ENCODE data around the gene CCNE1.

CCNE1 gene

DNA sequence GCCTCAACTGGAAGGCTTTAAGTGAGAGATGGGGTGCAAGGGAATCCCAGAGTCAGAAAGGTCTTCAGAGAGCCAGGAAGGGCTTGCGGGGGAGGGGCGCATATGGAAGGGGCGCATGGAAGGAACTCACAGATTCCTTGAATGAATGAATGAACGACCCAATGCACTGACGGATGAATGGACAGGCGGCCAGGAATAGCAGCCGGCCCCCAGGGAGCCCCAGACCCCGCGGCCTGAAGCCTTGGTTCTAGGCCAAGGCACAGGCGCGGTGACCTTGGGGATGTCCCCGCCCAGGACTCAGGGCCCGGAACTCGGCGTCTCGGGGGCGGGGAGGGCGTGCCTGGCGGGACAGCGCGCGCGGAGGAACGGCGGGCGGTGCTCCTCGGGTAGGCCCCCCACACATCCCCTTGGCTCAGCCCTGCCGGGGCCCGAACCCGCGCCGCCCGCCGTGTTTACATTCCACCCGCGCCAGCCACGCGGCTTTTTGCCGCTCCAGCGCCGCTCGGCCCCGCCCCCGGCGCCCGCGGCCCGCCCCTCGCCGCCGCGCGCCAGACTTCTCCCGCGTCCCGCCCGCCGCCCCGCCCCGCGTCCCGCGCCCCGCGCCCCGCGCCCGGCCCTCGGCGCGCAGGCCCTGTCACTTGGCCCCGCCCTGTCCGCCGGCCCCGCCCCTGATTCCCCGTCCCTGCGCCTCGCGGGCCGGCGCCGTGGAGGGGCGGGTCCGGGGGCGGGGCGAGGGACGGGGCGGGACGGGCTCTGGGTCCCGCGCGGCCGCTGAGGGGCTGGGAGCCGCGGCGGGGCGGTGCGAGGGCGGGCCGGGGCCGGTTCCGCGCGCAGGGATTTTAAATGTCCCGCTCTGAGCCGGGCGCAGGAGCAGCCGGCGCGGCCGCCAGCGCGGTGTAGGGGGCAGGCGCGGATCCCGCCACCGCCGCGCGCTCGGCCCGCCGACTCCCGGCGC is at the start of gene CCNE1:
Gene CCNE1, plus strand, starts transcription at position 867 of the 955 bp plus-strand sequence. CDS start 565 bp downstream, outside the sequence.
- no peaks in the 10 kb centered on the region for H3K9me3 ChIP-seq (ENCODE audit: low read length)
- peaks cover 4% of the 10 kb centered on the region for H3K4me1 ChIP-seq (ENCODE audit: insufficient read depth, low read length)
- peak within 1 kb of the TSS; percentile 16 to 58 for H3K4me3 ChIP-seq (ENCODE audit: low read depth in 1 of 2, low read length in 2 of 2)
- H3K36me3 ChIP-seq (ENCODE audit: insufficient read depth, low read length), result no peaks in the 10 kb centered on the region
- no peak within 1 kb of the TSS for H3K27ac ChIP-seq (ENCODE audit: low read depth, low read length)
- no peaks in the 10 kb centered on the region for H3K27me3 ChIP-seq (ENCODE audit: control insufficient read depth in 1 of 2, insufficient read depth in 2 of 2, low read length in 2 of 2)
- no peak within 1 kb of the TSS for H3K9ac ChIP-seq (ENCODE audit: low read length)

DNA sequence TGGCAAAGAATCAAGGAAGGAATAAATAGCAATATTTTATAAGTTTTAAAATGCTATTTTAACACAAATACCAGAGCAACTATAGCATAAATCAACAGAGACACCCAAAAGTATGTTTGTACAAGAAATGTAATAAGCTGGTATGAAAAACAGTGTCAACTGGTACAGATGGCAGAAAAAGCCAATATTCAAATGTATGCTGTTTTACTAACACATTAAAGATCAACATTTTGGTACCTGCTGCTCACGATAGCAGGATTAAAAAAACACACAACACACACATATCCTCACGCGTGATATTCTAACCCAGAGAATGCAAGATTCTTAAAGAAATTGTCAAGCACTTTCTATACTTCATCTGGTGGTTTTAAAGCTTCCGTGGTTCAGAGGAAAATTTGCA is 48.6 kb upstream of the CCNE1 start:
- no peaks in the 10 kb centered on the region for H3K9me3 ChIP-seq (ENCODE audit: low read length)
- H3K4me1 ChIP-seq (ENCODE audit: insufficient read depth, low read length), result peaks cover 4% of the 10 kb centered on the region
- no peak overlapping the region for H3K27ac ChIP-seq (ENCODE audit: low read depth, low read length)
- no peak overlapping the region for H3K9ac ChIP-seq (ENCODE audit: low read length)
- H3K36me3 ChIP-seq (ENCODE audit: insufficient read depth, low read length), result no peaks in the 10 kb centered on the region
- H3K27me3 ChIP-seq (ENCODE audit: control insufficient read depth in 1 of 2, insufficient read depth in 2 of 2, low read length in 2 of 2), result no peaks in the 10 kb centered on the region
- no peak overlapping the region for H3K4me3 ChIP-seq (ENCODE audit: low read depth in 1 of 2, low read length in 2 of 2)

DNA sequence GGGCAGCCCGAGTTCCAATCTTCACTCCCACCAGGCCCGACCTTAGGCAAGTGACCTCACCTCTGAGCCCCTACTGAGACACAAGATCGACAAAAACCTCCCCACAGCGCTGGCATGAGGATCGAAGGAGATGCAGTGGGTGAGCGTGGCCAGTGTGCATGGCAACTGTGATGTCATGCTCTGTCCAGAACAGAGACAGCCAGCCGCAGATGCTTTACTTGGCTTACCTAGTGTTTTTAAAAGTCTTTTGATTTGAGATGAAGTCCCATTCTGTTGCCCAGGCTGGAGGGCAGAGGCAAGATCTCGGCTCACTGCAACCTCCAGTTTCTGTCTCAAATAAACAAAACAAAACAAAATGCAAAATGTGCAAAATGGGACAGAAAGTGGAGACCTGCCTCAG is 47.4 kb upstream of the CCNE1 start:
- Histone ChIP-seq H3K27ac (ENCODE audit: low read depth, low read length) (no peak overlapping the region), H3K9me3 (ENCODE audit: low read length) (no peaks in the 10 kb centered on the region), H3K4me3 (ENCODE audit: low read depth in 1 of 2, low read length in 2 of 2) (no peak overlapping the region), H3K27me3 (ENCODE audit: control insufficient read depth in 1 of 2, insufficient read depth in 2 of 2, low read length in 2 of 2) (no peaks in the 10 kb centered on the region), H3K4me1 (ENCODE audit: insufficient read depth, low read length) (peaks cover 4% of the 10 kb centered on the region), H3K9ac (ENCODE audit: low read length) (no peak overlapping the region), H3K36me3 (ENCODE audit: insufficient read depth, low read length) (no peaks in the 10 kb centered on the region)

DNA sequence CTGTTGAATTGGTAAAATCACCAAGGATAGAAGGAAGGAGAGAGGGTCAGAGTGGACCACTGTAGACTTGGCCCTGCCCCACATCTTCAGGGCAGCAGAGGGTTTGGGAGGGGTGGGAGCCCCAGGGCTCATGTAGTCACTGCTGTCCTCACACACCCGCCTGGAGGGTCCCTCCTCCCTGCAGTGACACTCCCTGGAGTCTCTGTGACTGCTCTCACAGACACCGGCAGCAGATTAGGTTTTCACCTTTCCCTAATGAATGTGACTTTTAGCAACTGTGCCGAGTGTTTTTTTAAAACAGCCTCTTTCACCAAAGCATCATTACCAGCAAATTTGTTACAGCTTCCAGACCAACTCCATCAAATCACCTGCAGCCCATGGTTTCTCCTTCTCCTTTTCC is 45.7 kb upstream of the CCNE1 start:
- Histone ChIP-seq H3K36me3 (ENCODE audit: insufficient read depth, low read length) (no peaks in the 10 kb centered on the region), H3K9me3 (ENCODE audit: low read length) (no peaks in the 10 kb centered on the region), H3K4me1 (ENCODE audit: insufficient read depth, low read length) (no peaks in the 10 kb centered on the region), H3K27ac (ENCODE audit: low read depth, low read length) (no peak overlapping the region), H3K4me3 (ENCODE audit: low read depth in 1 of 2, low read length in 2 of 2) (no peak overlapping the region), H3K9ac (ENCODE audit: low read length) (no peak overlapping the region), H3K27me3 (ENCODE audit: control insufficient read depth in 1 of 2, insufficient read depth in 2 of 2, low read length in 2 of 2) (no peaks in the 10 kb centered on the region)

DNA sequence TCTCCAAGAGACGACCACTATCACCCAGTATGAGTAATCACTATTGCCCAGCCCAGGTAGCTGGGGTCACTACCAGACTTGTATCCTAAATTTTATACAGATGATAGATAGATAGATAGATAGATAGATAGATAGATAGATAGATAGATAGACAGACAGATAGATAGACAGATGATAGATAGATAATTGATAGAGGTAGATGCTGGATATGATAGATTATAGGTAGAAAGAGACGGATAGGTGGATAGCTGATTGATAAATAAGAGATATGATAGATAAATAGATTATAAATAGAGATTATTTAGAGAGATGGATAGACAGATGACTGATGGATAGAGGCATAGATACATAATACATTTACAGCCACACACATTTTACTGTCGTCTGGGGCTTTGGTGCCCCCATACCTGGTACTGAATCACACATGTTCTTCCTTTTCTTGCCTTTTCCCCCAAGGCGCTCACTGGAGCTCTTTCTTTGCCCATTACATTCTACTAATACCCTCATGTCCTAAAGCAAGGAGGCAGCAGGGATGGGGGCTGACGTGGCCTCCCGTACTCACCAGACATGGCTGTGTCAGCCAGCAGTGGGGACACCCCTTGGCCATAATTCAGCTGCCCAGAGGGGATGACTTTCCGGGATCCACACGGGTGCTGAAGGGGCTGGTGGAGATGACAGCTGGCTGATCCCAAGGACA is 44.6 kb upstream of the CCNE1 start:
- H3K4me1 ChIP-seq (ENCODE audit: insufficient read depth, low read length), result no peaks in the 10 kb centered on the region
- no peaks in the 10 kb centered on the region for H3K36me3 ChIP-seq (ENCODE audit: insufficient read depth, low read length)
- H3K9ac ChIP-seq (ENCODE audit: low read length), result no peak overlapping the region
- no peak overlapping the region for H3K4me3 ChIP-seq (ENCODE audit: low read depth in 1 of 2, low read length in 2 of 2)
- H3K27ac ChIP-seq (ENCODE audit: low read depth, low read length), result no peak overlapping the region
- H3K27me3 ChIP-seq (ENCODE audit: control insufficient read depth in 1 of 2, insufficient read depth in 2 of 2, low read length in 2 of 2), result no peaks in the 10 kb centered on the region
- H3K9me3 ChIP-seq (ENCODE audit: low read length), result no peaks in the 10 kb centered on the region

DNA sequence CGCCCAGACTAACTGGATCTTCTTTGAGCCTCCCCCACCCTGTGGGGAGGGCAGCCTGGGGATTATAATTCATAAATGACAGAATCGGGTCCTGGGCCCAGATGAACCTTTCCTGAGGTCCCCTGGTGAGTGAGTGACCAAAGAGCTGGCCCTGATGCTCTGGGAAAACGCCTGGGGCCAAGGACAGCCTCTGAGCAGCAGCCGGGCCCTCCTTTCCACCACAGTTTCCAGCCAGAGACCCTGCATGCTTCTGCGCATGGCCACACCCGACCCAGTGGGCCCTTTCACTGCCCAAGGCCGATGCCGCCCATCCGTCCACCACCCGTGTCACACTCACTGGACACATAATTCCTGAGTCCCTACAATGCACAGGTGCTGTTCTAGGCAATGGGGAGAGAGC is 43.6 kb upstream of the CCNE1 start:
- no peak overlapping the region for H3K9ac ChIP-seq (ENCODE audit: low read length)
- H3K27ac ChIP-seq (ENCODE audit: low read depth, low read length), result no peak overlapping the region
- H3K4me3 ChIP-seq (ENCODE audit: low read depth in 1 of 2, low read length in 2 of 2), result no peak overlapping the region
- H3K27me3 ChIP-seq (ENCODE audit: control insufficient read depth in 1 of 2, insufficient read depth in 2 of 2, low read length in 2 of 2), result no peaks in the 10 kb centered on the region
- no peaks in the 10 kb centered on the region for H3K4me1 ChIP-seq (ENCODE audit: insufficient read depth, low read length)
- no peaks in the 10 kb centered on the region for H3K36me3 ChIP-seq (ENCODE audit: insufficient read depth, low read length)
- no peaks in the 10 kb centered on the region for H3K9me3 ChIP-seq (ENCODE audit: low read length)

DNA sequence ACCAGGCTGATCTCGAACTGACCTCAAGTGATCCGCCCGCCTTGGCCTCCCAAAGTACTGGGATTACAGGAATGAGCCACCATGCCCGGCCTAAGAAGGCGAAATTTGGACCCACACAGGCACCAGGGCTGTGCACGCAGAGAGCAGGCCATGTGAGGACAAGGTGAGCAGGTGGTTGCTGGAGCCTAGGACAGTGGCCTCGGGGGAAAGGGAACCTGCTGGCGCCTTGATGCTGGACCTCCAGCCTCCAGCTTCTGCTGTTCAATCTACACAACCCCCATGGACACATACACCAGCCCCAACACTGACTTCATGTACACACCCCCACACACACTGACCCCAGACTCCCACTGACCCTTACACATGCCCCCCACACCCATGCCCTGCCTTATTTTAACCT is 41.8 kb upstream of the CCNE1 start:
- Histone ChIP-seq H3K9ac (ENCODE audit: low read length) (no peak overlapping the region), H3K27ac (ENCODE audit: low read depth, low read length) (no peak overlapping the region)

DNA sequence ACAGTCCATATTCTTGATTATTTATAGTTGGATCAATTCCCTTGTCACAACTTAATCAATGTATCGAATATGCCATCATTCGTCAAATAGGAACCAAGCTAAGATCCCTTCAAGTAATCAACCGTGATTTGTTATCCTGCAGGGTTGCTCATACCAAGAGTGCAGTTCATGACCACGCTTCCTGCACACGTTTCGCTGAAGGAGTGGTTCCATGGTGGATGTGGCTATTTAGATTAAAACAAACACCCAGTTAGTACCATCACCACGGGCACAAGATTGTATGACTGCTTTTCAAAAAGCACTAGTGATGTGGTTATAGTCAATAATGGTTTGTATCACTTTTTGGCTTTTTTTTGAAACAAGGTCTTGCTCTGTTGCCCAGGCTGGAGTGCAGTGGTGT is 41.1 kb upstream of the CCNE1 start:
- H3K27ac ChIP-seq (ENCODE audit: low read depth, low read length), result no peak overlapping the region
- H3K9ac ChIP-seq (ENCODE audit: low read length), result no peak overlapping the region
- no peaks in the 10 kb centered on the region for H3K27me3 ChIP-seq (ENCODE audit: control insufficient read depth in 1 of 2, insufficient read depth in 2 of 2, low read length in 2 of 2)
- no peak overlapping the region for H3K4me3 ChIP-seq (ENCODE audit: low read depth in 1 of 2, low read length in 2 of 2)
- H3K9me3 ChIP-seq (ENCODE audit: low read length), result no peaks in the 10 kb centered on the region
- no peaks in the 10 kb centered on the region for H3K4me1 ChIP-seq (ENCODE audit: insufficient read depth, low read length)
- H3K36me3 ChIP-seq (ENCODE audit: insufficient read depth, low read length), result no peaks in the 10 kb centered on the region

More for the DNA sequence above, 41.8 kb upstream of the CCNE1 start:
- Histone ChIP-seq H3K36me3 (ENCODE audit: insufficient read depth, low read length) (no peaks in the 10 kb centered on the region), H3K9me3 (ENCODE audit: low read length) (no peaks in the 10 kb centered on the region), H3K4me3 (ENCODE audit: low read depth in 1 of 2, low read length in 2 of 2) (no peak overlapping the region), H3K4me1 (ENCODE audit: insufficient read depth, low read length) (no peaks in the 10 kb centered on the region), H3K27me3 (ENCODE audit: control insufficient read depth in 1 of 2, insufficient read depth in 2 of 2, low read length in 2 of 2) (no peaks in the 10 kb centered on the region)

DNA sequence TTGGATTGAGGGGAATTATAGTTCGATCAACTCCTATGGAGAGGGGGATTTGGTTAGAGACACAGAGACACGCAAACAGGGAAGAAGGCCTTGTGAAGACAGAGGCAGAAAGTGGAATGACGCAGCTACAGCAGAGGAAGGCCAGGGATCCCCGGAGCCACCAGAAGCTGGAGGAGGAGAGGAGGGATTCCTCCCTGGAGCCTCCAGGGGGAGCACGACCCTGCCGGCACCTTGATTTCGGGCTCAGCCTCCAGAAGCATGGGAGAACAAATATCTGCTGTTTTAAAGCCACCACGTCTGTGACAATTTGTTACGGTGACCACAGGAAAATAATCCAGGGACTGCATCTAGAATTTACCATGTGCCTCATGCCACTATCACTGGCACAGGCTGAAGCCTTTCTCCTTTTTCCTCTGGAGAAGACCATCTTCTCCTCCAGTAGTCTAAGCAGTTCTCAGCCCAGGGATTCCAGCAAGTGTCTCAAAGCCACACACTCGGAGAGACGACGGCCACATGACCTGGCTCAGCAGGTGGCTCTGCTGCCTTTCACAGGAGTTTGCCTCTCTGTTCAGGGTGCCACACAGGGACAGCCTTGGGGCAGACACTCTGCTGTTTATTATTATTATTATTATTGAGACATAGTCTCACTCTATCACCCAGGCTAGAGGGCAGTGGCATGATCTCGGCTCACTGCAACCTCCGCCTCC is 39.9 kb upstream of the CCNE1 start:
- Histone ChIP-seq H3K9ac (ENCODE audit: low read length) (no peak overlapping the region), H3K9me3 (ENCODE audit: low read length) (no peaks in the 10 kb centered on the region), H3K4me3 (ENCODE audit: low read depth in 1 of 2, low read length in 2 of 2) (no peak overlapping the region)

DNA sequence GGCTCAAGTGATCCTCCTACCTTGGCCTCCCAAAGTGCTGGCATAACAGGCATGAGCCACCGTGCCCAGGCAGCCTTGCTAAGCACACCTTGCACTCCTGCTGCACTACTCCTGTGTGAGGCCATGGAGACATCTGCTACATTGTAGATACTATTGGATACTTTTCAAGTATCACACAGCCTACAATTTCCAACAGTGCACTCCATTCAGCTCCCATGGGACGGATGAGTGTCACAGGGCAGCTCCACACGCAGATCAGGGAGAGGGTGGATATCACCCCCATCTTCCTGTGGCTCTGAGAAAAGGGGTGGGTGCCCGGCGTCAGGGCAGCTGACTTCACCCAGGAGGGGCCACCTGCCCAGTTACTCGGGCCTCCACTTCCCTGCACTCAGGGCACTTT is 39.1 kb upstream of the CCNE1 start:
- H3K4me1 ChIP-seq (ENCODE audit: insufficient read depth, low read length), result no peaks in the 10 kb centered on the region
- H3K27me3 ChIP-seq (ENCODE audit: control insufficient read depth in 1 of 2, insufficient read depth in 2 of 2, low read length in 2 of 2), result no peaks in the 10 kb centered on the region
- H3K36me3 ChIP-seq (ENCODE audit: insufficient read depth, low read length), result no peaks in the 10 kb centered on the region
- no peak overlapping the region for H3K9ac ChIP-seq (ENCODE audit: low read length)
- no peaks in the 10 kb centered on the region for H3K9me3 ChIP-seq (ENCODE audit: low read length)
- H3K27ac ChIP-seq (ENCODE audit: low read depth, low read length), result no peak overlapping the region
- no peak overlapping the region for H3K4me3 ChIP-seq (ENCODE audit: low read depth in 1 of 2, low read length in 2 of 2)

More for the DNA sequence above, 39.9 kb upstream of the CCNE1 start:
- H3K27me3 ChIP-seq (ENCODE audit: control insufficient read depth in 1 of 2, insufficient read depth in 2 of 2, low read length in 2 of 2), result no peaks in the 10 kb centered on the region
- H3K4me1 ChIP-seq (ENCODE audit: insufficient read depth, low read length), result no peaks in the 10 kb centered on the region
- no peaks in the 10 kb centered on the region for H3K36me3 ChIP-seq (ENCODE audit: insufficient read depth, low read length)
- no peak overlapping the region for H3K27ac ChIP-seq (ENCODE audit: low read depth, low read length)

DNA sequence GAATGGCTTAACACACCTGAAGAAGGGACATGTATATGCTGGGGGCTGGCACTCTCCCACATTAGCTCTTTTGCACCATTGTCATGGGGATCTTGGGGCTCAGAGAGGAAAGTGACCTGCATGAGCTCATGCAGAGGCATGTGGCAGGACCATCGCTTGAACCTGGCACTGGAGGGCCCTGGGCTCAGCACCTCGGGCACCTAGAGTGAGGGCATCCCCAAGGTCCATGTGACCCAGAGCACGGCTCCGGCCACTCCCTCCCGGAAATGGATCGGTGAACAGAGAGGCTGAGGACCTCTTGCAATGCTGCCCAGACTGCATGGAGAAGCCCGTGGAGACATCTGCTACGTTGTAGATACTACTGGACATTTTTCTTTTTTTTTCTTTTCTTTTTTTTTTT is 38.6 kb upstream of the CCNE1 start:
- Histone ChIP-seq H3K4me1 (ENCODE audit: insufficient read depth, low read length) (no peaks in the 10 kb centered on the region), H3K36me3 (ENCODE audit: insufficient read depth, low read length) (no peaks in the 10 kb centered on the region), H3K27ac (ENCODE audit: low read depth, low read length) (no peak overlapping the region), H3K9me3 (ENCODE audit: low read length) (no peaks in the 10 kb centered on the region), H3K9ac (ENCODE audit: low read length) (no peak overlapping the region), H3K27me3 (ENCODE audit: control insufficient read depth in 1 of 2, insufficient read depth in 2 of 2, low read length in 2 of 2) (no peaks in the 10 kb centered on the region), H3K4me3 (ENCODE audit: low read depth in 1 of 2, low read length in 2 of 2) (no peak overlapping the region)
